ENCODE measurements around the gene CAMKK1. TPM values are rescaled to one million over a fixed set of nuclear protein-coding genes. Genes with fewer than 3 reads are reported as not detected.

Gene CAMKK1
- total RNA-seq, 1 experiment from 2014 or later: 4.3 TPM

DNA sequence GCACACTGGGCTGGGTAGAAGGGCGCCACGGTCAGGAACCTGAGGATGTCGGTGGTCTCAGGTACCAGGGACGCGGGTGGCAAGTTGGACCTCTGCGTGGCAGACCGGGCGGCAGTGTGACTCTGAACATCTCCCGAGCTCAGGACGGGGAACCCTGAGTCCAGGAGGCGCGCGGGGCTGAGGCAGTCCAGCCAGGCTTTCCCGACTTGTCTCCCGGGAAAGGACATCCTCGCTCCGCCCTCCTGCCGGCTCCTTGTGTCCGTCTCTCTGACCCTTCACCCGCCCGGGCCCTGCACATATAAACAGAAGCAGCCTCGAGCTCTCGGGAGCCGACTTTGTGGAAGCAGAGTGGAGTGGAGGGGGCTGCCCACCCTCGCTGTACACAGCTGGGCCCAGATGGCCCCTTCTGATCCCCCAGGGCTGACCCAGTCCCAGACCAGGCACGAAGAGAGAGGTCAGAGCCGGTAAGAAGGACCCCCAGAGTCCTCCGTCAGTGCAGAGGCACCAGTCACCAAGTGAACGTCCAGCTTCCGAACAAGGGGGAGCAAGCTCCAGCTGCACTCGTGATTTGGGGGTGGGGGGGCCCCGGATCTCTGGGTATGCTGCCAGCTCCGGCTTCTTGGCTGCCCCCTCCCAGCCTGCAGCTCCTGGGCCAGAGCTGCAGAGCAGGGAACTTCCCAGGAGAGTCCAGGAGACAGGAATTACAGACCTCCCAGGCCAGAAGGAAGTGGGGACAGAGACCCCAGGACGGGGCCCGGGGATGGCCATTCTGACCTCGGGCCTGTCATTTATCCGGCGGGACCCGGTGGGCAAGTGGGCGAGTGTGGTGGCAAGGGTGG lies 31.9 kb upstream of the CAMKK1 start:
- ChIA-PET CTCF (interaction anchor here (0.7 kb wide), 1 partner anchor 12 kb away, joined by 3 read pairs; no protein-coding TSS in a partner anchor), POLR2A (no interaction called here)
- H3K36me3 Mint-ChIP-seq (ENCODE audit: insufficient read depth, unreplicated experiment): no peaks in the 10 kb centered on the region
- no peak for DNase-seq (ENCODE audit: unreplicated experiment)
- no peaks in the 10 kb centered on the region for H3K9me3 Mint-ChIP-seq (ENCODE audit: unreplicated experiment)
- TF ChIP-seq, protein P1, sequence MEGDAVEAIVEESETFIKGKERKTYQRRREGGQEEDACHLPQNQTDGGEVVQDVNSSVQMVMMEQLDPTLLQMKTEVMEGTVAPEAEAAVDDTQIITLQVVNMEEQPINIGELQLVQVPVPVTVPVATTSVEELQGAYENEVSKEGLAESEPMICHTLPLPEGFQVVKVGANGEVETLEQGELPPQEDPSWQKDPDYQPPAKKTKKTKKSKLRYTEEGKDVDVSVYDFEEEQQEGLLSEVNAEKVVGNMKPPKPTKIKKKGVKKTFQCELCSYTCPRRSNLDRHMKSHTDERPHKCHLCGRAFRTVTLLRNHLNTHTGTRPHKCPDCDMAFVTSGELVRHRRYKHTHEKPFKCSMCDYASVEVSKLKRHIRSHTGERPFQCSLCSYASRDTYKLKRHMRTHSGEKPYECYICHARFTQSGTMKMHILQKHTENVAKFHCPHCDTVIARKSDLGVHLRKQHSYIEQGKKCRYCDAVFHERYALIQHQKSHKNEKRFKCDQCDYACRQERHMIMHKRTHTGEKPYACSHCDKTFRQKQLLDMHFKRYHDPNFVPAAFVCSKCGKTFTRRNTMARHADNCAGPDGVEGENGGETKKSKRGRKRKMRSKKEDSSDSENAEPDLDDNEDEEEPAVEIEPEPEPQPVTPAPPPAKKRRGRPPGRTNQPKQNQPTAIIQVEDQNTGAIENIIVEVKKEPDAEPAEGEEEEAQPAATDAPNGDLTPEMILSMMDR (IDR thresholded peaks at IDR 0.05; ENCODE audit: unreplicated experiment): no peak
- no peaks in the 10 kb centered on the region for H3K4me1 Mint-ChIP-seq (ENCODE audit: insufficient read depth, unreplicated experiment)
- peaks cover 15% of the 10 kb centered on the region for H3K27me3 Mint-ChIP-seq (ENCODE audit: insufficient read depth, unreplicated experiment)
- no peak overlapping the region for H3K27ac Mint-ChIP-seq (ENCODE audit: low read depth, unreplicated experiment)
- no peak overlapping the region for H3K4me3 Mint-ChIP-seq (ENCODE audit: unreplicated experiment)
- no TSS peak for BruUV-seq (replicated peaks)
- intact Hi-C loops (cut with micrococcal nuclease): no loop called here

DNA sequence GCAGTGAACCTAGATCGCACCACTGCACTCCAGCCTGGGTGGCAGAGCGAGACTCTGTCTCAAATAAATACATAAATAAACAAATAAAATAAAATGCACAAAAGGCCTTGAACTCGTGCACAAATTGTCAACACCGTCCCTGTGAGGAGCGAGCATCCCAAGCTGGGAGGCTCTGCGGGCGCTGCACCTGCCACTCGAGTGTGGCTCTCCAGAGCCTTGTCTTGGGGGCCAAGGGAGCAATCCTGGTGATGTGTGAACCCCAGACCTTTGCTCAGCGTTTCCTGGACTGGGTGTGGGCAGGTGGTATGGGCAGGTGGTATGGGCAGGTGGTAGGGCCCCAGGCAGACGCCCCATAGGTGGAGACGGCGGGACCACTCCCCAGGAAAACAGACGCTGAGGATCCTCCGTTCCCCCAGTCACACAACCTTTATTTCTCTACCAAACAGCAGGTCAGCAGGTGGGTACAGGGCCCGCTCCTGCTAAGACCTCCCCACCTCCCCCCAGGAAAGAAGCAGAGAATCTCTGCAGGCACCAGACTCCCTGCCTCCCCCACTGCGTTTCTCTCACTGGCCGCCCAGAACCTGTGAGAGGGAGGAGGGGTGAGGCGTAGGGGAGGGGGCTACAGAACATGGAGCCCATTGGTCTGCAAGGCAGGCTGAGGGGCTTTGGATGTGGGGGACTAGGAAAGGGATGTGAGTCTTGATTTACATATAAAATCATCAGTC lies 30.8 kb upstream of the CAMKK1 start:
- Mint-ChIP-seq H3K4me1 (ENCODE audit: insufficient read depth, unreplicated experiment) (no peaks in the 10 kb centered on the region), H3K36me3 (ENCODE audit: insufficient read depth, unreplicated experiment) (no peaks in the 10 kb centered on the region), H3K27me3 (ENCODE audit: insufficient read depth, unreplicated experiment) (peaks cover 15% of the 10 kb centered on the region), H3K9me3 (ENCODE audit: unreplicated experiment) (no peaks in the 10 kb centered on the region), H3K4me3 (ENCODE audit: unreplicated experiment) (no peak overlapping the region), H3K27ac (ENCODE audit: low read depth, unreplicated experiment) (no peak overlapping the region)
- ChIA-PET CTCF (interaction anchor here (1.6 kb wide), 1 partner anchor 10 kb away, joined by 14 read pairs; no protein-coding TSS in a partner anchor), POLR2A (no interaction called here)
- intact Hi-C loops (cut with micrococcal nuclease): no loop called here
- no peak for DNase-seq (ENCODE audit: unreplicated experiment)
- BruUV-seq (replicated peaks): no TSS peak
- TF ChIP-seq, protein P1 (IDR thresholded peaks at IDR 0.05; ENCODE audit: unreplicated experiment): no peak

DNA sequence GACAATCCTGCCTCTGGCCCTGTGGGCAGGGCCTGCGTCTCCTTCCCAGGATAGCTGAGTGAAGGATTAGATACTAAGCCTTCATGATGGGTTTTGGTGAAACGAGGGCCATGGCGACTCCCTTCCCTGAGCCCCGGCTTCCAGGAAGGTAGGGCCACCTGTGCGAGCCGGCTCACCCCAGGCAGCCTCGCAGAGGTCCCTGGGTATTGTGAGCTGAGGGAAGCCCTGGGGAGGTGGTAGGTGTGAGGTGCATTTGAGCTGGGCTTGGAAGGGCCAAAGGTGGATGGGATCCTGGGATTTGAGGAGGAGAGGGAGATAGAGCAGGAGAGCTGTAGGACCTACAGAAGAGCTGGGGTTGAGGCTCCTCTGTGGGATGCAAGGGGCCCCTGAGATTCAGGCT lies 29.9 kb upstream of the CAMKK1 start:
- peaks cover 15% of the 10 kb centered on the region for H3K27me3 Mint-ChIP-seq (ENCODE audit: insufficient read depth, unreplicated experiment)
- no peaks in the 10 kb centered on the region for H3K36me3 Mint-ChIP-seq (ENCODE audit: insufficient read depth, unreplicated experiment)
- H3K4me3 Mint-ChIP-seq (ENCODE audit: unreplicated experiment): no peak overlapping the region
- H3K4me1 Mint-ChIP-seq (ENCODE audit: insufficient read depth, unreplicated experiment): no peaks in the 10 kb centered on the region
- DNase-seq (ENCODE audit: unreplicated experiment): no peak
- TF ChIP-seq, protein P1 (IDR thresholded peaks at IDR 0.05; ENCODE audit: unreplicated experiment): no peak
- intact Hi-C loops (cut with micrococcal nuclease): no loop called here
- no TSS peak for BruUV-seq (replicated peaks)
- CTCF ChIA-PET: interaction anchor here (1.6 kb wide), 1 partner anchor 9 kb away, joined by 14 read pairs; no protein-coding TSS in a partner anchor
- no peaks in the 10 kb centered on the region for H3K9me3 Mint-ChIP-seq (ENCODE audit: unreplicated experiment)
- POLR2A ChIA-PET: no interaction called here
- no peak overlapping the region for H3K27ac Mint-ChIP-seq (ENCODE audit: low read depth, unreplicated experiment)
